Kidney (tissue), 14 donors: Measurements from ENCODE around the gene FANCM. TPM values are rescaled to one million over a fixed set of nuclear protein-coding genes. Genes with fewer than 3 reads are reported as not detected.

Source experiments
- DNase-seq, 5 donors: peaks; one replicate each; pipeline ENCODE4 v3.0.0-alpha.2; 2013 to 2020
- FAIRE-seq: peaks from 2 replicates; lab custom pipeline; 2012; peaks lifted over from hg19 to GRCh38; lab: Jason Lieb, UNC
- H3K27ac ChIP-seq, 2 donors: one replicate each; pipeline ENCODE4 v1.7.0; 2013; ENCODE audit warnings: low read depth in 2 of 2, low read length in 2 of 2, inconsistent platforms in 1 of 2
- H3K27me3 ChIP-seq: one replicate; pipeline ENCODE4 v1.7.1; 2013; ENCODE audit warnings: low read length, inconsistent platforms; ENCODE audit not compliant: control insufficient read depth, insufficient read depth
- H3K36me3 ChIP-seq, 3 donors: one replicate each; pipeline versions ENCODE4 v1.7.0 to v1.7.1; 2013; ENCODE audit warnings: low read length in 3 of 3, control low read depth in 1 of 3, inconsistent platforms in 1 of 3; ENCODE audit not compliant: insufficient read depth in 3 of 3, control insufficient read depth in 2 of 3
- H3K4me1 ChIP-seq, 3 donors: one replicate each; pipeline versions ENCODE4 v1.7.0 to v1.7.1; 2013; ENCODE audit warnings: low read length in 3 of 3, inconsistent platforms in 1 of 3, low read depth in 1 of 3; ENCODE audit not compliant: control insufficient read depth in 2 of 3, insufficient read depth in 2 of 3
- H3K4me3 ChIP-seq, 3 donors: one replicate each; pipeline versions ENCODE4 v1.7.0 to v1.8.1; 2013; ENCODE audit warnings: low read length in 3 of 3, control low read depth in 1 of 3, inconsistent platforms in 1 of 3
- H3K9ac ChIP-seq, 3 donors: one replicate each; pipeline versions ENCODE4 v1.7.0 to v1.7.1; 2013; ENCODE audit warnings: low read length in 3 of 3, control low read depth in 1 of 3, inconsistent platforms in 1 of 3
- H3K9me3 ChIP-seq, 3 donors: one replicate each; pipeline versions ENCODE4 v1.7.0 to v1.7.1; 2013; ENCODE audit warnings: low read length in 3 of 3, control low read depth in 1 of 3, inconsistent platforms in 1 of 3; ENCODE audit not compliant: control insufficient read depth in 2 of 3, insufficient read depth in 1 of 3
- intact Hi-C: fragments of 100-400 bp; cut with DNase I; formaldehyde crosslinking; loops from one replicate; pipeline ENCODE4 v1.11.1; 2022
- polyA plus RNA-seq: library from polyadenylated mRNA; stranded (reverse); fragments of 350-450 nt; fragmentation: Illumina TruSeq; extraction: RNeasy Lipid Tissue Mini Kit (QIAGEN cat#74804); gene quantifications from one replicate; pipeline ENCODE4 v1.2.3, GENCODE V29; 2014; ENCODE audit warnings: low read depth, low replicate concordance; ENCODE audit not compliant: insufficient read depth
- total RNA-seq: library from RNA; stranded (reverse); fragmentation: NEBNext Ultra II Directional; extraction: Animal tissue kit (Norgen Biotek cat#: 25700); gene quantifications from one replicate; pipeline ENCODE4 v1.2.1, GENCODE V29; 2021
- TF ChIP-seq, protein P1 (sequence below): IDR thresholded peaks from 3 replicates; pipeline ENCODE4 v1.5.1; 2012; ENCODE audit warnings: mild to moderate bottlenecking, moderate library complexity, borderline replicate concordance; ENCODE audit not compliant: insufficient read depth; ENCODE audit errors: extremely low read depth
- donor health status: control.
- donor health status: control.
- donor health status: control.
- donor health status: control.
- donor health status: control.
- donor health status: DM: yes; HTN: yes; CAD: no.
- donor health status: Normal renal cell carcinoma (clear cell type).

FANCM gene
- total and polyA plus RNA-seq, 2 donors from 2014 or later: 2.6 to 6.4 TPM

DNA sequence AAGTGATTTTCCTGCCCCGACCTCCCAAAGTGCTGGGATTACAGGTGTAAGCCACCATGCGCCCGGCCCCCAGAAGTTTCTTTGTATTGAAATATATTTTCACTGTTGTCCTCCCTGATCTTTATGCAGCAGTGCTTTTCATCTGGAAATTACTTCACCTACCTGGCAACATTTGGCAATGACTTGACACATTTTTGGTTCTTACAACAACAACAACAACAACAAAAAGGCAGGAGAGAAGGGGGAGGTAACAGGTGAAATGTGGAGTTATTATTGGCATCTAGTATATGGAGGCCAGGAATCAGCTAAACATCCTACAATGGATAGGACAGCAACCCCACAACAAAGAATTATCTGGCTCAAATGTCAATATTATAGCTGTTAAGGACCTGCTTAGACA is 13.9 kb downstream of the FANCM start:
- Histone ChIP-seq H3K4me3 (no peak overlapping the region), H3K27me3 (no peaks in the 10 kb centered on the region), H3K9me3 (no peaks in the 10 kb centered on the region), H3K27ac (no peak overlapping the region), H3K36me3 (no peaks in the 10 kb centered on the region), H3K4me1 (no peaks in the 10 kb centered on the region), H3K9ac (no peak overlapping the region)
- FAIRE-seq (no peak), DNase-seq (no peak)
- TF ChIP-seq, protein P1, sequence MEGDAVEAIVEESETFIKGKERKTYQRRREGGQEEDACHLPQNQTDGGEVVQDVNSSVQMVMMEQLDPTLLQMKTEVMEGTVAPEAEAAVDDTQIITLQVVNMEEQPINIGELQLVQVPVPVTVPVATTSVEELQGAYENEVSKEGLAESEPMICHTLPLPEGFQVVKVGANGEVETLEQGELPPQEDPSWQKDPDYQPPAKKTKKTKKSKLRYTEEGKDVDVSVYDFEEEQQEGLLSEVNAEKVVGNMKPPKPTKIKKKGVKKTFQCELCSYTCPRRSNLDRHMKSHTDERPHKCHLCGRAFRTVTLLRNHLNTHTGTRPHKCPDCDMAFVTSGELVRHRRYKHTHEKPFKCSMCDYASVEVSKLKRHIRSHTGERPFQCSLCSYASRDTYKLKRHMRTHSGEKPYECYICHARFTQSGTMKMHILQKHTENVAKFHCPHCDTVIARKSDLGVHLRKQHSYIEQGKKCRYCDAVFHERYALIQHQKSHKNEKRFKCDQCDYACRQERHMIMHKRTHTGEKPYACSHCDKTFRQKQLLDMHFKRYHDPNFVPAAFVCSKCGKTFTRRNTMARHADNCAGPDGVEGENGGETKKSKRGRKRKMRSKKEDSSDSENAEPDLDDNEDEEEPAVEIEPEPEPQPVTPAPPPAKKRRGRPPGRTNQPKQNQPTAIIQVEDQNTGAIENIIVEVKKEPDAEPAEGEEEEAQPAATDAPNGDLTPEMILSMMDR: no peak
- intact Hi-C loops: no loop called here

GRCh38 chr14:45150386-45150890 is 14.7 kb downstream of the FANCM start:
- TF ChIP-seq, protein P1: no peak

DNA sequence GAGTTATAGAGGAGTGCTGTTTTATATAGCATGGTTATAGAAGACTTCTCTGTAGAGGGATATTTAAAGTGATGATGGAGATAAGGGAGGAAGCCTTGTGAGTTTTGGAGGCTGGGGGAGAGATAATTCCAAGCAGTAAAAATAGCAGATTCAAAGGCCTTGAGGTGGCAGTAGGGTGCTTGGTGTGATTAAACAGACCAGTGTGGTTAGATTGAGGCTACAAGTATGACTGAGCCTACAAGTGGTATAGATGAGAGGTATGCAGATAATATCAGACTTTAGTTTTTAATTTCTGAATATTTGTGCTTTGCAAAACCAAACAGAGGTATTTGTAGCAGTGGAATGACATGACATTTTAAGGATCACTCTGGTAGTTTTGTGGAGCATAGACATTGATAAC is 20.3 kb downstream of the FANCM start:
- no peaks in the 10 kb centered on the region for H3K9me3 ChIP-seq
- H3K27me3 ChIP-seq: no peaks in the 10 kb centered on the region
- no peak overlapping the region for H3K4me3 ChIP-seq
- no peaks in the 10 kb centered on the region for H3K36me3 ChIP-seq
- no peak overlapping the region for H3K27ac ChIP-seq
- no peaks in the 10 kb centered on the region for H3K4me1 ChIP-seq
- H3K9ac ChIP-seq: no peak overlapping the region
- TF ChIP-seq, protein P1: no peak
- DNase-seq: no peak
- intact Hi-C loops: no loop called here
- no peak for FAIRE-seq

More at GRCh38 chr14:45150386-45150890, 14.7 kb downstream of the FANCM start:
- intact Hi-C loops: no loop called here
- no peak overlapping the region for H3K4me3 ChIP-seq
- no peaks in the 10 kb centered on the region for H3K4me1 ChIP-seq
- H3K9ac ChIP-seq: no peak overlapping the region
- no peak overlapping the region for H3K27ac ChIP-seq
- DNase-seq (no peak), FAIRE-seq (no peak)
- H3K36me3 ChIP-seq: no peaks in the 10 kb centered on the region
- H3K9me3 ChIP-seq: no peaks in the 10 kb centered on the region
- no peaks in the 10 kb centered on the region for H3K27me3 ChIP-seq

DNA sequence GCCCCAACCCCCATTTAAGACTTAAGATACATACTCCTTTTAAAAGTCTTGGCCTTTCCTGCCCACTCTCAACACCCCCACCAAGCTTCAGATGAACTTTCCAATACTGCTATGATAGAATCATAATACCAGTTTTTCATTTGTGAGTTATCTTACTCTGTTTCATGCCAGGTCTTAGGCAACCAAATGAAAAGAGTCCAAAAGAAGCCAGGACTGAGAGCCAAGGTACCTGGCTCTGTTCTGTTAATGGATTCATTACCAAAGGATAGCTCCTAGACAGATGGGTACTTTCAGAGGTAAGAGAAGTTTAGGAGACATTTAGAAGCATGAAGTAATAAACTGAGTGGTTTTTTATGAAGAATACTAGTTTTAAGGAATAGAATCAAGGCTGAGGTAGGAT is 34.2 kb downstream of the FANCM start:
- Histone ChIP-seq H3K9me3 (no peaks in the 10 kb centered on the region), H3K27me3 (no peaks in the 10 kb centered on the region), H3K9ac (no peak overlapping the region), H3K4me3 (no peak overlapping the region), H3K4me1 (no peaks in the 10 kb centered on the region), H3K27ac (no peak overlapping the region), H3K36me3 (no peaks in the 10 kb centered on the region)
- DNase-seq (no peak), FAIRE-seq (no peak)
- TF ChIP-seq, protein P1: no peak
- intact Hi-C loops: no loop called here
